Neural cell (in vitro differentiated cells): ENCODE data around the gene PRKAG3.

ENCODE experiments used
- CTCF ChIP-seq: fragments of 450-650 bp; IDR thresholded peaks from 2 replicates; pipeline ENCODE4 v1.5.1; 2014; ENCODE audit warnings: antibody characterized with exemption, mild to moderate bottlenecking, moderate library complexity; ENCODE audit not compliant: poor library complexity, severe bottlenecking
- EP300 ChIP-seq: fragments of 450-650 bp; conservative IDR thresholded peaks from 2 replicates; pipeline ENCODE4 v1.6.1; 2014; ENCODE audit warnings: antibody characterized with exemption, mild to moderate bottlenecking, moderate library complexity; ENCODE audit not compliant: poor library complexity, severe bottlenecking
- EZH2 ChIP-seq: fragments of 200-600, 300-800 bp; shearing (Covaris generic), sonication (generic); IDR thresholded peaks from 2 replicates; pipeline ENCODE4 v1.6.1; 2014; ENCODE audit warnings: antibody characterized with exemption, low read length, borderline replicate concordance, mild to moderate bottlenecking; ENCODE audit not compliant: insufficient read depth, poor library complexity, severe bottlenecking

- TF ChIP-seq EP300: no peak
- TF ChIP-seq CTCF: no peak
- TF ChIP-seq EZH2: no peak
Observed at GRCh38 chr2:218859556-218859987, 28.0 kb upstream of the PRKAG3 start, which contains the start of gene WNT6.
